ENCODE results near the gene CPEB3. TPM values are rescaled to one million over a fixed set of nuclear protein-coding genes. Genes with fewer than 3 reads are reported as not detected.

Gene CPEB3
- total and polyA plus RNA-seq, 2 donors (not counting 3 experiments of a cell fraction or from before 2014, with no cell fraction given) = 0.80 to 2.2 TPM

GRCh38 chr10:92112462-92112861 lies 178.4 kb downstream of the CPEB3 start:
- Histone ChIP-seq H4K20me1 (replicated peaks; ENCODE audit: control insufficient read depth, extremely low read depth, insufficient read depth, low read length) (no peaks in the 10 kb centered on the region), H3K4me2 (ENCODE audit: insufficient read depth, low read length) (no peak overlapping the region), H3K27me3 (ENCODE audit: control insufficient read depth in 2 of 2, insufficient read depth in 2 of 2, low read length in 2 of 2) (no peaks in the 10 kb centered on the region), H3K27ac (ENCODE audit: insufficient read depth, low read depth, low read length) (no peak overlapping the region), H3K9ac (replicated peaks; ENCODE audit: extremely low read depth, insufficient read depth, low read length) (no peak overlapping the region), H3K9me1 (replicated peaks; ENCODE audit: control insufficient read depth, extremely low read depth, insufficient read depth, low read length) (no peaks in the 10 kb centered on the region), H3K9me3 (replicated peaks; ENCODE audit: control insufficient read depth, insufficient read depth, low read length) (no peaks in the 10 kb centered on the region), H3K36me3 (ENCODE audit: control insufficient read depth in 2 of 2, extremely low read depth in 1 of 2, insufficient read depth in 2 of 2, low read length in 2 of 2) (no peaks in the 10 kb centered on the region), H3K79me2 (ENCODE audit: control insufficient read depth, insufficient read depth, low read length) (no peaks in the 10 kb centered on the region), H2AFZ (ENCODE audit: low read depth, low read length) (no peak overlapping the region), H3K4me3 (replicated peaks in 1 of 3; ENCODE audit: insufficient read depth in 1 of 3, low read depth in 1 of 3, low read length in 3 of 3) (no peak overlapping the region), H3K4me1 (ENCODE audit: control insufficient read depth, extremely low read depth, insufficient read depth, low read length) (no peaks in the 10 kb centered on the region)
- CTCF ChIA-PET = interaction anchor here (1.3 kb wide), 1 partner anchor 9 kb away, joined by 5 read pairs; no protein-coding TSS in a partner anchor
- no peak for DNase-seq (ENCODE audit: low read depth, low spot score)
- TF ChIP-seq MAX (IDR thresholded peaks at IDR 0.05; ENCODE audit: insufficient read depth, insufficient read length) (no peak), GATA2 (IDR thresholded peaks at IDR 0.05; ENCODE audit: insufficient read depth, insufficient read length, low read depth, low read length) (no peak), JUN (IDR thresholded peaks at IDR 0.05; ENCODE audit: borderline replicate concordance, insufficient read depth, insufficient read length, low read depth) (no peak), EZH2 (IDR thresholded peaks at IDR 0.05; ENCODE audit: borderline replicate concordance, low read depth, low read length, severe bottlenecking) (no peak), POLR2AphosphoS5 (IDR thresholded peaks at IDR 0.05; ENCODE audit: insufficient read depth, low read depth, low read length) (no peak), POLR2A (IDR thresholded peaks at IDR 0.05; ENCODE audit: low read depth, low read length) (no peak), FOS (IDR thresholded peaks at IDR 0.05; ENCODE audit: borderline replicate concordance, insufficient read depth, low read length) (no peak), MYC (IDR thresholded peaks at IDR 0.05; ENCODE audit: low read depth, low read length) (no peak), CTCF (IDR thresholded peaks at IDR 0.05; ENCODE audit: extremely low read depth in 1 of 2, insufficient read depth in 1 of 2, low read depth in 1 of 2, low read length in 2 of 2) (no peak)
- FAIRE-seq = no peak
- POLR2A ChIA-PET = interaction anchor here (0.7 kb wide), 1 partner anchor 99 kb away, joined by 5 read pairs; no protein-coding TSS in a partner anchor
- intact Hi-C loops (cut with micrococcal nuclease) = no loop called here
- BruUV-seq (replicated peaks) = no TSS peak
- dilution Hi-C loops (cut with MboI; ENCODE audit: extremely low pct_ligation_motif_present, low sequenced_read_pairs) = no loop called here

All from endothelial cell of umbilical vein (primary cell).